Measurements from ENCODE around the gene PTPRN2. TPM values are rescaled to one million over a fixed set of nuclear protein-coding genes. Genes with fewer than 3 reads are reported as not detected.

PTPRN2 gene
- total and polyA plus RNA-seq, 9 of the 15 experiments (the other 6 are each of a cell fraction or from before 2014, with no cell fraction given), result not detected

DNA sequence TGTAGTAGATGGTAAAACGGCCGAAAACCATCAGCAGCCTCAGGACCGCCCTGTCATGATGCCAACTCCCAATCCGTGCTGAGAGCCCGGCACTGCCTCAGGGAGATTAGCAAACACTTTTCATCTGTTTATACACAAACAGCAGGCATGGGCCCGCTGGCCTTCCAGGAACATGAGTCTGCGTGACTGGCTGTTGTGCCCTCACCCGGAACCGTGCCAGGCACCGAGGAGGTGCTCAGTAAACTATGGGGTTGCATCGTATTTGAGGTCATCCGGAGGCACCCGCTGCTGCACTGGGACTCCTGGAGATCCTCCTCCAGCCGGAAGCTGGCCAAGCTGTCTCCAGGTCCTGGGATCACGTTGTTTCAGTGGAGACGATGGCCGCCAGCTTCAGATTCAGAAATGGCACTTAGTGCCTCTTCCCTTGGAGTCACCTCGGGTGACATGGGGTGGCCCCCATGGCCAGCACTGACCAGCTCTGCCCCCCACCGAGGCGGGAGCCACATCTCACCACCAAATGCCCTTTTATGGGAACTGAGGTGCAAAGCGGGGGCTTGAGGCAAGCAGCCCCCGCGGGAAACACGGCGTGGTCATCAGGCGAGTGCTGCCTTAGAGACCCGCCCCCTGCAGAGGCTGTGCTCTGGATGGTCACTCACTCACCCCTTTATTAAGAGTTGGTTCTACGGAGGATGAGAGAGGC lies 585.9 kb downstream of the PTPRN2 start:
- no peak for FAIRE-seq
- TF ChIP-seq SMAD4 (CRISPR knock-in tag; conservative IDR thresholded peaks at IDR 0.05) (no peak), CHCHD3 (CRISPR knock-in tag; IDR thresholded peaks at IDR 0.05) (no peak), TFAM (CRISPR knock-in tag; conservative IDR thresholded peaks at IDR 0.05) (no peak), ZNF398 (CRISPR knock-in tag; IDR thresholded peaks at IDR 0.05) (no peak), ZNF23 (CRISPR knock-in tag; IDR thresholded peaks at IDR 0.05) (no peak), ZMIZ1 (IDR thresholded peaks at IDR 0.05; ENCODE audit: low read depth in 2 of 2, low read length in 2 of 2) (no peak), POLR2H (tag; IDR thresholded peaks at IDR 0.05; ENCODE audit: low read depth) (no peak), POLR2AphosphoS5 (IDR thresholded peaks at IDR 0.05; ENCODE audit: control insufficient read depth, insufficient read depth, low read depth, low read length) (no peak)
- H3K9me1 ChIP-seq (ENCODE audit: control insufficient read depth, insufficient read depth, low read length), result no peaks in the 10 kb centered on the region
- H3K4me3 ChIP-seq, result no peak overlapping the region
- H3K9me3 ChIP-seq (replicated peaks; ENCODE audit: control insufficient read depth, insufficient read depth, low read depth, low read length), result no peaks in the 10 kb centered on the region
- no TSS peak for BruUV-seq (replicated peaks)
- CTCF ChIA-PET (ENCODE audit: low intra/inter-chr PET ratio), result no interaction called here
- no peak for ATAC-seq
- no peaks in the 10 kb centered on the region for H4K20me1 ChIP-seq (replicated peaks; ENCODE audit: control insufficient read depth, insufficient read depth, low read length)
- peaks cover 37 to 56% of the 10 kb centered on the region in 2 experiments for H3K27me3 ChIP-seq (ENCODE audit: control insufficient read depth in 2 of 2, insufficient read depth in 2 of 2, low read length in 2 of 2)
- H2AFZ ChIP-seq (ENCODE audit: low read depth, low read length), result no peak overlapping the region
- no peaks in the 10 kb centered on the region for H3K36me3 ChIP-seq (ENCODE audit: control insufficient read depth, insufficient read depth, low read length)
- intact Hi-C loops (cut with micrococcal nuclease) (no loop called here), in situ Hi-C loops (cut with MboI) (no loop called here)
- no peak overlapping the region for H3K4me2 ChIP-seq (ENCODE audit: insufficient read depth, low read length)
- no peaks in the 10 kb centered on the region for H3K79me2 ChIP-seq (ENCODE audit: control insufficient read depth, insufficient read depth, low read length)
- DNase-seq (ENCODE audit: extremely low read depth in 1 of 4, low spot score in 3 of 4), result no peak
- peaks cover 0 to 7% of the 10 kb centered on the region in 2 experiments; a peak in 1 of 5 replicates for H3K4me1 ChIP-seq (replicated peaks in 1 of 2; ENCODE audit: control insufficient read depth in 2 of 2, insufficient read depth in 2 of 2, low read length in 2 of 2)
- 2% methylated on average over 28 of the region's 28 CpGs for WGBS (ENCODE audit: insufficient coverage, low coverage, missing lambda C conversion rate)
- no peak overlapping the region for H3K27ac ChIP-seq (ENCODE audit: extremely low read depth, low read depth, low read length)
- H3K9ac ChIP-seq (ENCODE audit: insufficient read depth in 1 of 2, low read depth in 2 of 2, low read length in 2 of 2), result no peak overlapping the region
- POLR2A ChIA-PET, result interaction anchor here (0.6 to 1.1 kb wide), 2 partner anchors 15 to 266 kb away, joined by 3 read pairs; no protein-coding TSS in a partner anchor
